MM.1S (cell line): ENCODE data around the gene PTPRN2.

ENCODE experiments used
- DNase-seq: peaks from one replicate; pipeline ENCODE4 v3.0.0-alpha.2; 2015
- H2AFZ ChIP-seq: fragments of 300-600 bp; sonication (generic); 2 replicates; pipeline ENCODE4 v1.6.0; 2016; ENCODE audit warnings: antibody characterized with exemption, low read length
- H3F3A ChIP-seq: fragments of 300-600 bp; sonication (generic); 2 replicates; pipeline ENCODE4 v1.6.1; 2016; ENCODE audit warnings: mild to moderate bottlenecking, antibody characterized with exemption, low read length, moderate library complexity, mixed read lengths; ENCODE audit not compliant: insufficient read depth
- H3K27ac ChIP-seq: fragments of 300-600 bp; sonication (generic); 2 replicates; pipeline ENCODE4 v1.5.1; 2016; ENCODE audit warnings: mild to moderate bottlenecking, low read length
- H3K27me3 ChIP-seq: fragments of 300-600 bp; sonication (generic); replicated peaks from 2 replicates; pipeline ENCODE4 v1.6.0; 2016; ENCODE audit warnings: low read length; ENCODE audit not compliant: insufficient read depth
- H3K36me3 ChIP-seq: fragments of 300-600 bp; sonication (generic); replicated peaks from 2 replicates; pipeline ENCODE4 v1.6.1; 2016; ENCODE audit warnings: mild to moderate bottlenecking, low read length, mixed read lengths; ENCODE audit not compliant: insufficient read depth
- H3K4me1 ChIP-seq: fragments of 300-600 bp; sonication (generic); 2 replicates; pipeline ENCODE4 v1.6.1; 2016; ENCODE audit warnings: low read length, mixed read lengths
- H3K4me2 ChIP-seq: fragments of 300-600 bp; sonication (generic); 2 replicates; pipeline ENCODE4 v1.6.0; 2016; ENCODE audit warnings: low read depth, low read length
- H3K4me3 ChIP-seq: fragments of 300-600 bp; sonication (generic); 2 replicates; pipeline ENCODE4 v1.5.1; 2016; ENCODE audit warnings: low read length, mixed read lengths
- H3K79me2 ChIP-seq: fragments of 300-600 bp; sonication (generic); 2 replicates; pipeline ENCODE4 v1.6.1; 2016; ENCODE audit warnings: mixed run types, low read length, mixed read lengths
- H3K9ac ChIP-seq: fragments of 300-600 bp; sonication (generic); 2 replicates; pipeline ENCODE4 v1.6.1; 2016; ENCODE audit warnings: low read length, mixed read lengths
- H3K9me2 ChIP-seq: fragments of 300-600 bp; sonication (generic); replicated peaks from 2 replicates; pipeline ENCODE4 v1.6.1; 2016; ENCODE audit warnings: mild to moderate bottlenecking, low read length, mixed read lengths; ENCODE audit not compliant: insufficient read depth
- H3K9me3 ChIP-seq: fragments of 300-600 bp; sonication (generic); replicated peaks from 2 replicates; pipeline ENCODE4 v1.6.1; 2016; ENCODE audit warnings: mild to moderate bottlenecking, low read length, mixed read lengths; ENCODE audit not compliant: insufficient read depth
- H4K20me1 ChIP-seq: fragments of 300-600 bp; sonication (generic); 2 replicates; pipeline ENCODE4 v1.6.1; 2016; ENCODE audit warnings: mild to moderate bottlenecking, low read length, moderate library complexity, mixed read lengths; ENCODE audit not compliant: insufficient read depth
- CTCF ChIP-seq: fragments of 300-600 bp; sonication (generic); IDR thresholded peaks from 2 replicates; pipeline ENCODE4 v1.5.1; 2016; ENCODE audit warnings: antibody characterized with exemption, low read length, mixed read lengths
- EZH2 ChIP-seq: fragments of 300-600 bp; sonication (generic); optimal IDR thresholded peaks from 2 replicates; pipeline ENCODE3; 2017; ENCODE audit warnings: low read depth, mild to moderate bottlenecking, antibody characterized with exemption, low read length, mixed read lengths
- EZH2phosphoT487 ChIP-seq: fragments of 300-600 bp; sonication (generic); IDR thresholded peaks from 2 replicates; pipeline ENCODE4 v1.6.1; 2018; ENCODE audit warnings: antibody characterized with exemption, low read length

PTPRN2 gene

GRCh38 chr7:157627033-157627432, 960.6 kb downstream of the PTPRN2 start:
- Histone ChIP-seq H3K9me2 (no peaks in the 10 kb centered on the region), H3K4me3 (no peak overlapping the region), H3K4me1 (no peaks in the 10 kb centered on the region), H3K79me2 (no peaks in the 10 kb centered on the region), H3K4me2 (no peak overlapping the region), H3K36me3 (no peaks in the 10 kb centered on the region), H4K20me1 (no peaks in the 10 kb centered on the region), H3K27ac (no peak overlapping the region), H3K27me3 (peaks cover 98% of the 10 kb centered on the region), H3F3A (no peaks in the 10 kb centered on the region), H3K9ac (no peak overlapping the region), H3K9me3 (no peaks in the 10 kb centered on the region), H2AFZ (no peak overlapping the region)
- TF ChIP-seq EZH2, result no peak
- no peak for TF ChIP-seq CTCF
- no peak for TF ChIP-seq EZH2phosphoT487
- no peak for DNase-seq

GRCh38 chr7:157625973-157626742, 961.5 kb downstream of the PTPRN2 start:
- H3K9me2 ChIP-seq, result no peaks in the 10 kb centered on the region
- H4K20me1 ChIP-seq, result no peaks in the 10 kb centered on the region
- H3K27ac ChIP-seq, result no peak overlapping the region
- no peak overlapping the region for H3K4me3 ChIP-seq
- H3K9ac ChIP-seq, result no peak overlapping the region
- peaks cover 100% of the 10 kb centered on the region for H3K27me3 ChIP-seq
- no peak for TF ChIP-seq CTCF
- no peak for TF ChIP-seq EZH2
- TF ChIP-seq EZH2phosphoT487, result no peak
- no peak overlapping the region for H2AFZ ChIP-seq
- H3K9me3 ChIP-seq, result no peaks in the 10 kb centered on the region
- H3K4me2 ChIP-seq, result no peak overlapping the region
- no peaks in the 10 kb centered on the region for H3K79me2 ChIP-seq
- H3F3A ChIP-seq, result no peaks in the 10 kb centered on the region
- DNase-seq, result no peak
- no peaks in the 10 kb centered on the region for H3K4me1 ChIP-seq
- no peaks in the 10 kb centered on the region for H3K36me3 ChIP-seq

- Histone ChIP-seq H3F3A (no peaks in the 10 kb centered on the region), H3K27me3 (peaks cover 100% of the 10 kb centered on the region), H3K9me3 (no peaks in the 10 kb centered on the region), H3K9ac (no peak overlapping the region), H3K27ac (no peak overlapping the region), H4K20me1 (no peaks in the 10 kb centered on the region), H3K4me2 (no peak overlapping the region), H3K4me1 (no peaks in the 10 kb centered on the region), H3K4me3 (no peak overlapping the region), H2AFZ (no peak overlapping the region), H3K79me2 (no peaks in the 10 kb centered on the region), H3K9me2 (no peaks in the 10 kb centered on the region), H3K36me3 (no peaks in the 10 kb centered on the region)
- TF ChIP-seq EZH2 (no peak), CTCF (no peak), EZH2phosphoT487 (no peak)
- no peak for DNase-seq
Observed at GRCh38 chr7:157623556-157623955, 964.1 kb downstream of the PTPRN2 start.
